HG03442 (cell line): Measurements from ENCODE around the gene NUDT21.
"Not testable (repeated sequence)": the region's sequence is repeated elsewhere in the genome, so short reads cannot be mapped to it uniquely, and the experiment has no call there.

Source experiments
- ATAC-seq: cut with Tn5 transposase; IDR thresholded peaks from one replicate; pipeline ENCODE4 v1.9.1; 2021; ENCODE audit warnings: mild to moderate bottlenecking, moderate library complexity; ENCODE audit not compliant: unreplicated experiment

NUDT21 gene

GRCh38 chr16:56382459-56382858 is 68.7 kb downstream of the NUDT21 start:
- ATAC-seq = no peak

- ATAC-seq = not testable (repeated sequence)
Measured at GRCh38 chr16:56380778-56381485, 70.2 kb downstream of the NUDT21 start.
